Skeletal muscle tissue (tissue), 5 donors: ENCODE data around the gene DNAJC6. TPM values are rescaled to one million over a fixed set of nuclear protein-coding genes. Genes with fewer than 3 reads are reported as not detected.
"Not testable (repeated sequence)": the region's sequence is repeated elsewhere in the genome, so short reads cannot be mapped to it uniquely, and the experiment has no call there.

Experiments used
- H3K27ac ChIP-seq: one replicate; pipeline ENCODE4 v1.7.0; 2013; ENCODE audit warnings: mild to moderate bottlenecking, low read depth, low read length, inconsistent platforms
- H3K27me3 ChIP-seq, 3 donors: one replicate each; pipeline ENCODE4 v1.7.0; 2013; ENCODE audit warnings: low read length in 3 of 3; ENCODE audit not compliant: control insufficient read depth in 3 of 3, insufficient read depth in 3 of 3
- H3K36me3 ChIP-seq, 3 donors: one replicate each; pipeline ENCODE4 v1.7.0; 2013; ENCODE audit warnings: low read length in 3 of 3; ENCODE audit not compliant: control insufficient read depth in 3 of 3, insufficient read depth in 3 of 3
- H3K4me1 ChIP-seq, 3 donors: one replicate each; pipeline ENCODE4 v1.7.0; 2013; ENCODE audit warnings: low read length in 3 of 3, mild to moderate bottlenecking in 3 of 3; ENCODE audit not compliant: control insufficient read depth in 3 of 3, insufficient read depth in 3 of 3
- H3K4me3 ChIP-seq, 3 donors: one replicate each; pipeline ENCODE4 v1.7.0; 2013; ENCODE audit warnings: low read length in 3 of 3
- H3K9ac ChIP-seq, 3 donors: one replicate each; pipeline ENCODE4 v1.7.0; 2013; ENCODE audit warnings: low read length in 3 of 3, mild to moderate bottlenecking in 3 of 3, moderate library complexity in 2 of 3, low read depth in 1 of 3
- H3K9me3 ChIP-seq, 3 donors: one replicate each; pipeline ENCODE4 v1.7.0; 2013; ENCODE audit warnings: low read length in 3 of 3; ENCODE audit not compliant: control insufficient read depth in 3 of 3
- small RNA-seq: library from RNA; depleted of rRNA; stranded (forward); fragments of <200 nt; gene quantifications from one replicate; pipeline ENCODE3, GENCODE V24; 2014
- total RNA-seq: library from RNA; depleted of rRNA; stranded (reverse); fragments of >200 nt; gene quantifications from one replicate; pipeline ENCODE4 v1.2.3, GENCODE V29; 2014
- donor health status: Osteomylitis.

Gene DNAJC6
- total RNA-seq, 1 donor from 2014 or later = 2.6 TPM

DNA sequence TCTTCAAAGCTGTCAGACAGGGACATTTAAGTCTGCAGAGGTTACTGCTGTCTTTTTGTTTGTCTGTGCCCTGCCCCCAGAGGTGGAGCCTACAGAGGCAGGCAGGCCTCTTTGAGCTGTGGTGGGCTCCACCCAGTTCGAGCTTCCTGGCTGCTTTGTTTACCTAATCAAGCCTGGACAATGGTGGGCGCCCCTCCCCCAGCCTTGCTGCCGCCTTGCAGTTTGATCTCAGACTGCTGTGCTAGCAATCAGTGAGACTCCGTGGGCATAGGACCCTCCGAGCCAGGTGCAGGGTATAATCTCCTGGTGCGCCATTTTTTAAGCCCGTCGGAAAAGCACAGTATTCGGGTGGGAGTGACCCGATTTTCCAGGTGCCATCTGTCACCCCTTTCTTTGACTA lies 146.3 kb downstream of the DNAJC6 start:
- H3K4me3 ChIP-seq, H3K27ac ChIP-seq, H3K9ac ChIP-seq, H3K9me3 ChIP-seq, H3K27me3 ChIP-seq, H3K36me3 ChIP-seq, H3K4me1 ChIP-seq: not testable (repeated sequence)

DNA sequence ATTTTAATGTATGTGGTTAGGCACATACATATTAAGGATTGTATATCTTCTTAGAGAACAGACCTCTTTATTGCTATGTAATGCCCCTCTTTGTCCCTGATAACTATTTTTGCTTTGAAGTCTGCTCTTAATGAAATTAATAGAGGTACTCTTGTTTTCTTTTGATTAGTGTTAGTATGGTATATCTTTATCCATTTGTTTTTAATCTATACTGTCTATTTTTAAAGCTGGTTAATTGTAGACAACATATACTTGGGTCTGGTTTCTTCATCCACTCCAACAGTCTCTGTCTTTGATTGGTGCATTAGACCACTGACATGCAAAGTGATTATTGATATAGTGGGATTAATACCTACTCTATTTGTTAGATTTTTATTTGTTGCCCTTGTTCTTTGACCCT lies 147.1 kb downstream of the DNAJC6 start:
- Histone ChIP-seq H3K27me3 (no peaks in the 10 kb centered on the region), H3K4me3 (no peak overlapping the region), H3K27ac (no peak overlapping the region), H3K9ac (no peak overlapping the region), H3K4me1 (peaks cover 0 to 6% (median 0%) of the 10 kb centered on the region in 3 donors), H3K36me3 (no peaks in the 10 kb centered on the region), H3K9me3 (no peaks in the 10 kb centered on the region)

DNA sequence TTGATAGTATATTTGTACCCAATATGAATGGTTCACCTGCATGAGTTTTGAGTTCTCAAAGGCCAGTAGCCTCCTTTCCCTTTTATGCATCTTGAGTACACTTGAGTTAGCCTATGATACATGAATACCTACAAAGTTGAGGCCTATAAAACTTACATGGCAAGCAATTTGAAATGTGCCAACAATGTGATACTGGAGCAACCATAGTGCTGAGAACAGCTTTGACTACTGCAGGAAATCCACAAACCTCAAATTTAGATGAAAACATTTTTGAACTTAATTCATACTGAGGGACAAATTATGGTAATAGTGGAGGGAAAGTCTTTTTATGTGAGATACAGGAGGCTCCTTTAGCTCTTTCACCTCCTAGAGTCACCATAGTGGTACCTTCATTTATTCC lies 148.5 kb downstream of the DNAJC6 start:
- H3K27ac ChIP-seq = no peak overlapping the region
- no peaks in the 10 kb centered on the region for H3K27me3 ChIP-seq
- H3K36me3 ChIP-seq = no peaks in the 10 kb centered on the region
- H3K4me3 ChIP-seq = no peak overlapping the region
- H3K4me1 ChIP-seq = peaks cover 0 to 6% (median 0%) of the 10 kb centered on the region in 3 donors
- no peaks in the 10 kb centered on the region for H3K9me3 ChIP-seq
- H3K9ac ChIP-seq = no peak overlapping the region

DNA sequence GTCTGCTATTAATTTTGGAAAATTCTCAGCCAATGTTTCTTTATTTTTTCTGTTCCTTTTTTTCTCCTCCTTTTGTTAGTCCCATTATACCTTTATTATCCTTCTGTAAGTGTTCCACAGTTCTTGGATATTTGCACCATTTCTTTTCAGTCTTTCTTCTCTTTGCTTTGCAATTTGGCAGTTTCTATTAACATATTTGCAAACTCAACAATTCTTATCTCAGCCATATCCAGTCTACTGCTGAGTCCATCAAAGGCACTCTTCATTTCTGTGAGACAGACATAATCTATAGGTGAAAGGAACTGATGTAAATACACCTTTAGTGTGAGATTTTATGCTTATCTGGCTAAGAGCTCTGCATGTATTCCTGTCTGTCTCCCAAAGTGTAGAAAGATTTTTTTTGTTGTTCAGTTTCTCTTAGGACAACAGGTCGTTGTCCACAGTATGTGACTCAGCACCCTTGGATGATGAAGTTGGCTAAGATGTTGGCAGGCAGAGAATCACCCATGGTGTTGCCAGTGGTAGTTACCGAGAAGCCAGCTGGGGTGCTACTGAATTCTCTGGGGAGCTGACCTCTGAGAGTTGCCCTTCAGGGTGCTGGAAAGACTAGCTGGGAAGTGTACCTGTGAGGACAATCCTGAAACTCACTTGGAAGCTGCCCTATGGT lies 149.5 kb downstream of the DNAJC6 start:
- Histone ChIP-seq H3K4me3 (no peak overlapping the region), H3K9me3 (no peaks in the 10 kb centered on the region), H3K4me1 (peaks cover 0 to 6% (median 0%) of the 10 kb centered on the region in 3 donors), H3K9ac (no peak overlapping the region), H3K36me3 (no peaks in the 10 kb centered on the region), H3K27ac (no peak overlapping the region), H3K27me3 (no peaks in the 10 kb centered on the region)

DNA sequence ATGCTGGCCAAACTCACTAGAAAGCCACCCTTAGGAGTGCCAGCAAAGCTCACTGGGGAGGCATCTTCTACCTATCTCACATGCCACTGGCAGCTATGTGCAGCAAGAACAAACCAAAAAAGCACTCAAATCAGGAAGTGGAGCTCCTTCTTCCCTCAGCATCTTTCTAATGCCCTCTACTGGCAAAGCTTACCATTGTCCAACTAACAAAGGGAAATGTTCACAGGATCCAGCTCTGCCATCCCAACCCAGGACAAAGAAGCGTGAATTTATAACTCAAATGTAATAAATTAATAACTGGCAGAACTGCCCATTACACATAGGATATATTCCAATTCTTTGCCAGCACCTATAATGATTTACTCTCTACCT lies 150.0 kb downstream of the DNAJC6 start:
- no peaks in the 10 kb centered on the region for H3K36me3 ChIP-seq
- H3K27me3 ChIP-seq = no peaks in the 10 kb centered on the region
- H3K9me3 ChIP-seq = no peaks in the 10 kb centered on the region
- no peak overlapping the region for H3K27ac ChIP-seq
- H3K4me1 ChIP-seq = peaks cover 0 to 6% (median 0%) of the 10 kb centered on the region in 3 donors
- no peak overlapping the region for H3K4me3 ChIP-seq
- no peak overlapping the region for H3K9ac ChIP-seq

Small RNA genes within 50 kb of the gene (small RNA-seq; reads per million reads assigned to genes)
- not detected for gene COX6CP13
- not detected for gene RNU2-15P

Other genes starting within 250 kb of the DNAJC6 start
- 6.8 TPM for gene AK4, start 161.3 kb upstream of the DNAJC6 start, total RNA-seq
- 11.0 TPM for gene LEPR, start 111.1 kb downstream of the DNAJC6 start, total RNA-seq
- gene LEPROT, start 111.1 kb downstream of the DNAJC6 start, total RNA-seq = 30.8 TPM